Measurements from ENCODE around the gene C6orf136.

- TF ChIP-seq GABPA (IDR thresholded peaks at IDR 0.05 in 1 of 2, conservative IDR thresholded peaks at IDR 0.05 in 1 of 2): no peak
- TF ChIP-seq CTCF (IDR thresholded peaks at IDR 0.05; ENCODE audit: low read depth, low read length, missing input control): no peak
- no peak for TF ChIP-seq YY1 (IDR thresholded peaks at IDR 0.05)
- no peak for TF ChIP-seq EGR1 (IDR thresholded peaks at IDR 0.05; ENCODE audit: low read depth in 2 of 2)
- TF ChIP-seq ATF3 (IDR thresholded peaks at IDR 0.05): no peak
- no peak for TF ChIP-seq HNF4G (IDR thresholded peaks at IDR 0.05)
Observed at GRCh38 chr6:30670760-30671527, 24.0 kb downstream of the C6orf136 start.
